Ureter (tissue), 1 donor: Measurements from ENCODE around the gene EIF4G1. TPM values are rescaled to one million over a fixed set of nuclear protein-coding genes. Genes with fewer than 3 reads are reported as not detected.

Experiments
- DNase-seq: peaks from one replicate; pipeline ENCODE4 v3.0.0-alpha.2; 2020; ENCODE audit warnings: low spot score
- total RNA-seq: library from RNA; stranded (reverse); gene quantifications from one replicate; pipeline ENCODE4 v1.2.4, GENCODE V29; 2023
- donor health status: DM: yes; HTN: yes; CAD: no.

The EIF4G1 gene
- total RNA-seq, 1 donor from 2014 or later = 351 TPM

DNA sequence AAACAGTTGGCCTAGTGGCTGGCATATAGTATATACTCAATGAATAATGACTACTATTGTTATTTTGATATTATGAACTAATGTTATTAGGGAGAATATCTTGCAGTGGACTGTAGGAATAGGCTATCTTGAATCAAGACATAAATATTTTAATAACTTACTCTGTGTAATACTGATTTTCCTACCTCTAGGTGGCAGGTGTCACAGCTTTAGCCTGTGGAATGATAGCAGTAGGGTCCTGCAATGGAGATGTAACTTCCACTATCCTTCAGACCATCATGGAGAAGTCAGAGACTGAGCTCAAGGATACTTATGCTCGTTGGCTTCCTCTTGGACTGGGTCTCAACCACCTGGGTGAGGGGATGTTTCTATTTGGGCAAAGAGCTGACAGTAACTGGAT is 8.8 kb upstream of the EIF4G1 start:
- DNase-seq = no peak

DNA sequence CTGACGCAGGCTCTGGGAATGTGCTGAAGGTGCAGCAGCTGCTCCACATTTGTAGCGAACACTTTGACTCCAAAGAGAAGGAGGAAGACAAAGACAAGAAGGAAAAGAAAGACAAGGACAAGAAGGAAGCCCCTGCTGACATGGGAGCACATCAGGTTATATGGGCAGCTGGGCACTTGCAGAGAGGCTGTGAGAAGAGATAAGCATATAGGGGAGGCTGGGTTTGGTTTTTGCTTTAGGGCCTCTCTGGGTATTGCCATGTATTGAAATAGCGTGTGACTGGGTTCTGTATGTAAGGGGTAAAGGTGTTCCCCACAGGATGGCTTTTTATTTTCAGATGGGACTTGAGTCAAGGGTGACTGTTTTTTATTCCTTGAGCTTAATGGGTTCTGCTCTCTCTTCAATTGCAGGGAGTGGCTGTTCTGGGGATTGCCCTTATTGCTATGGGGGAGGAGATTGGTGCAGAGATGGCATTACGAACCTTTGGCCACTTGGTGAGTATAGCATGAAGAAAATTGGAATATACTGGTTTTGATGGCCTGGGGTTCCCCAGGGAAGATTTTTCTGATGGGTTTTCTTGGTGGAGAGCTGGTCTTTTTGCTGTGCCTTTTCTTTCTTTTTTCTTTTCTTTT is 7.9 kb upstream of the EIF4G1 start:
- DNase-seq = no peak

DNA sequence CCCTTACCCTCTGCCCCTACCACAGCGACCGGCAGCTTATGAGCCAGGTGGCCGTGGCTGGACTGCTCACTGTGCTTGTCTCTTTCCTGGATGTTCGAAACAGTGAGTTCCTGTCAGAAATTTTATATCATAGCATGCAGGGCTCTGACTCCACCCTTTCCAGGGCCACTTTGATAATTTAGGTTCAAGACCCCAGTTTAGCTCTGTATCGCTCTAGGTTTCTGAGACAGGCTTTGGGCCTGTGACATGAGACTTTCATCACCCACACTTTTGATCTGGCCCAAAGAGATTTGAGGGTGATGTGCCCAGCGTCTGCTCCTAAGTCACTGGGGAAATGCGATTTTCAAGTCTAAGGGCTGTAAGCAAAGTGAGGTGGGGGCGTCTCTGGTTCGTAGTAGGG is 6.5 kb upstream of the EIF4G1 start:
- DNase-seq = no peak

DNA sequence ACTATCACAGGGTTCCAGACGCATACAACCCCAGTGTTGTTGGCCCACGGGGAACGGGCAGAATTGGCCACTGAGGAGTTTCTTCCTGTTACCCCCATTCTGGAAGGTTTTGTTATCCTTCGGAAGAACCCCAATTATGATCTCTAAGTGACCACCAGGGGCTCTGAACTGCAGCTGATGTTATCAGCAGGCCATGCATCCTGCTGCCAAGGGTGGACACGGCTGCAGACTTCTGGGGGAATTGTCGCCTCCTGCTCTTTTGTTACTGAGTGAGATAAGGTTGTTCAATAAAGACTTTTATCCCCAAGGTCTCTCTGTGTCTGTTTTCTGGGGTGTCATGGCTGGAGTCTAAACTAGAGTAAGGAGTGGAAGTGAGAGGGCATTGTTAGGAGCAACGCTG is 5.7 kb upstream of the EIF4G1 start:
- DNase-seq = no peak

DNA sequence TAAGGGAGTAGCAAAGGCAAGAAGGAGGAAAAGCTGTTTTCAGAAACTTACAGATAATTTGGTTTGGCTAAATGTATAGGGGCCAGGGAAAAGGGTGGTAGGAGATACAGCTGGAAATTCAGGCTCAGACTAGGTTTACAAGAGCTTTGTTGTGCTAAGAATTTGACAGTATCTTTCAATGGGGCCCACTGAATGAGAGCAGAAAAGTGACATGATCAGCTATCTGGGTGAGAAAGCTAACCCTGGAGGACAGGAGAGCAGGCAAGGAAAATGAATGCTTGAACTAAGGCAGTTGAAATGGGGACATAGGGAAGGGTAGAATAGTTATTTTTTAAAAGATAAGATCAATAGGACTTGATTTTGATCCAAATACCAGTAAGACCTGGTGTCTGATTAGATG is 2.8 kb upstream of the EIF4G1 start:
- no peak for DNase-seq

DNA sequence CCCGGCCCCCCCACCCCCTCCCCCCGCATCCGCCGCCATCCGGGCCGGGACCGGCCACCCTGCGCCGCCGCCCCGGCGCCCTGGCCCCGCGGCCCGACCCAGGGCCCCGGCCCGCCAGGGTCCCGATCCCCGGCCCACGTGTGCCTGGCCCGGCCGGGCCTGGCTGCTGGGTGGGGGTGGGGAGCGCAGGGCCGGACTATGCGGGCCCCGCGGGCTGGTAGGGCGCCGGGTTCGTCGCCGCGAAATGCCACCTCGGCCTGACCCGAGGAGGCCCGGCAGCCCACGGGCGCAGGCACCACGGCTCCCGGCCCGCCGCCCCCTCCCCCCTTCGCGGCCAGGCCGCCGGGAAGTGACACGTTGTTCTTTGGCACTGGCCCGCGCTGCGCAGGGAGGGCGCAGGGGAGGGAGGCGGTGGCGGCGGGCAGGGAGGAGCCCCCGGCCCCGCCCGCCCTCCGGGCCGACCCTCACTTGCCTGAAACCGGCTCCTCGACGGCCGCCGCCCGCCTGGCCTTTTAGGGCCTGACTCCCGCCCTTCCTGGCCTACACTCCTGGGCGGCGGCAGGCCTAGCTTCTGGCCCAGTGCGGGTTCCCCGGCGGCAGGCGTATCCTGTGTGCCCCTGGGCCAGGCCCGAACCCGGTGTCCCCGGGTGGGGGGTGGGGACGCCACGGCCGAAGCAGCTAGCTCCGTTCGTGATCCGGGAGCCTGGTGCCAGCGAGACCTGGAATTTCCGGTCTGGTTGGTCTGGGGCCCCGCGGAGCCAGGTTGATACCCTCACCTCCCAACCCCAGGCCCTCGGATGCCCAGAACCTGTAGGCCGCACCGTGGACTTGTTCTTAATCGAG is 515 bp downstream of the EIF4G1 start:
- peak; percentile 88 for DNase-seq

DNA sequence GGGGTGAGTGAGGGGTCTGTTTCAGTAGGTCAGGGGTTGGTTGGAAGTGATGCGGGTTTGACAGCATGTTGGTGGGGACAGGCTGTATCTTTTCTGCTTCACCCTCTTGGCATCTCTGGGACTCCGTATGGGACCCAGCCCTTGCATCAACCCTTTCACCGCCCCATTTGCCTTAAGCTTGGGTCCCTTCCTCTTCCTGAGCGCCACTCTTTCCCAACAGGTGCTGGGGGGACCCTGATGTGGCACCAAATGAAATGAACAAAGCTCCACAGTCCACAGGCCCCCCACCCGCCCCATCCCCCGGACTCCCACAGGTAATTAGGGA is 1.1 kb downstream of the EIF4G1 start:
- DNase-seq = no peak

DNA sequence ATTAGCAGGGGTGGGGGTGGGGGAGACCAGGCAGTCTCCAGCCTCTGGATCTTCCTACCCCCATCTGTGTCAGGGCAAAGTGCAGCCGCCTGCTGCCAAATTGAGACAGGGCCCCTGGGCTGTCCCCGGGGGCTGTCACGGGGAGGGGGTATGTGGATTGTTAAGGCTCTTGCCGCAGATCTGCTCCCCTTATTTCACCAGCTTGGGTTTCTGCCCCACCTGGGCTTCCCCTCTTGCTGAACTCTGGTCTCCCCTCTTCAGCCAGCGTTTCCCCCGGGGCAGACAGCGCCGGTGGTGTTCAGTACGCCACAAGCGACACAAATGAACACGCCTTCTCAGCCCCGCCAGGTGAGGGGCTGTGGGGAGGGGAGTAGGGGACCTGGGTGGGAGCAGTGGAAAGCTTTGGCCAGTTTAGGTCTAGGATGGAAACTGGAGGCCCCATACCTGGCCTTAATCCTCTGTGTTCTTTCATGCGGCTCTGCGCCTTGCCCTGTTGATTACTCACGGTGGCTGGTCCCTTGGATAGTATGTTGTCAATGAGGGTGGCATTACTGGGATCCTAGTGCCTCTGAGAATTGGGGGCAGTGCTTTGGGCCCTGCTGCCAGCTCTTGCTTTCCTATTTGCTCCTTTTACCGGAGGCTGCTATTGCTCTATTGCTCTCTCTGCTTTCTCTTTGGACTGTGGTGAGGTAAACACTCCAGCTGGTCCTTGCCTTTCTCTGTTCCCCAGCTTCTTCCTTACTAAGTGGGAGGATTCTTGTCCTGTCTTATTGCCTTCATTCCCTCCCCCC is 1.7 kb downstream of the EIF4G1 start:
- no peak for DNase-seq

DNA sequence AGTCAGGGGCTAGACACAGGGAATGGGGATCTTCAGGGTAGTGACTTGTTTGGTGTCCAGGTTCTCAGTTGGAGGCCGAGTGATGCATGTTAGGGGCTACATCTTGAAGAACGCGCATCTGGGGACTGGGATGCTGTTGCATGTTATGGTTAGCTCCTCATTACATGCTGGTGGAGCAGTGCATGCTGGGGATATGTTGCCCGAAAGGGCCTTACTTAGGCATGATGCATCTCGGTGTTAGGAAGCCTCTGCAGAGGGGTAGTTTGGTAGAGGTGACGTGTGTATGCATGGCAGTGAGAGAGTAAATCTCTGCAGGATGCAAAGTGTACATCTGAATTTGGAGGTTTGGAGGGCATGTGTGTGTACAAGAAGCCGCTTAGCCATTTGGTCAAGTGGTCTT is 2.4 kb downstream of the EIF4G1 start:
- DNase-seq = no peak

DNA sequence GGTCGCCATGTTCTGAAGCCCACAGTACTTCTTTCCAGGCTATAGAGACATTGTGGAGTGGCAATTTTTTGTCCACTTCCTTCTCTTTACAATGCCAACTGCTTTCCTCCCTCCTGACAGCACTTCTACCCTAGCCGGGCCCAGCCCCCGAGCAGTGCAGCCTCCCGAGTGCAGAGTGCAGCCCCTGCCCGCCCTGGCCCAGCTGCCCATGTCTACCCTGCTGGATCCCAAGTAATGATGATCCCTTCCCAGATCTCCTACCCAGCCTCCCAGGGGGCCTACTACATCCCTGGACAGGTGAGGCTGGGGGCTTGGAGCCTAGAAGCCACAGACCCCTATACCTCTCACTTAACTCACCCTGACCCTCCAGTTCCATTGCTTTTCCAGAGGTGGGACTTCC is 2.8 kb downstream of the EIF4G1 start:
- no peak for DNase-seq

DNA sequence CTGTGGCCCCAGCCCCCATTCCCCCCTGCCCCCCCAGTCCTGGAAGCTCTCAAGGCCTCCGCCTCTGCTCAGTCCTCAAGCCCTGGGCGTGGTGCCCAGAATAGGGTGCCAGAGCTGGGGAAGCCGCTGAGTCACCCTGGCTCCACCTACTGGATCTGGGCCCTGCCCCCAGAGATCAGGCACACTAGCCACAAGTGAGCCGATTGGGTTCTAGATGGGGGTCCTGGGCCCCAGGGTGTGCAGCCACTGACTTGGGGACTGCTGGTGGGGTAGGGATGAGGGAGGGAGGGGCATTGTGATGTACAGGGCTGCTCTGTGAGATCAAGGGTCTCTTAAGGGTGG is 5.7 kb downstream of the EIF4G1 start:
- DNase-seq = peak; percentile 97

DNA sequence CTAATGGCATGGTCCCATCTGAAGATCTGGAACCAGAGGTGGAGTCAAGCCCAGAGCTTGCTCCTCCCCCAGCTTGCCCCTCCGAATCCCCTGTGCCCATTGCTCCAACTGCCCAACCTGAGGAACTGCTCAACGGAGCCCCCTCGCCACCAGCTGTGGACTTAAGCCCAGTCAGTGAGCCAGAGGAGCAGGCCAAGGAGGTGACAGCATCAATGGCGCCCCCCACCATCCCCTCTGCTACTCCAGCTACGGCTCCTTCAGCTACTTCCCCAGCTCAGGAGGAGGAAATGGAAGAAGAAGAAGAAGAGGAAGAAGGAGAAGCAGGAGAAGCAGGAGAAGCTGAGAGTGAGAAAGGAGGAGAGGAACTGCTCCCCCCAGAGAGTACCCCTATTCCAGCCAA is 7.3 kb downstream of the EIF4G1 start:
- DNase-seq = no peak

DNA sequence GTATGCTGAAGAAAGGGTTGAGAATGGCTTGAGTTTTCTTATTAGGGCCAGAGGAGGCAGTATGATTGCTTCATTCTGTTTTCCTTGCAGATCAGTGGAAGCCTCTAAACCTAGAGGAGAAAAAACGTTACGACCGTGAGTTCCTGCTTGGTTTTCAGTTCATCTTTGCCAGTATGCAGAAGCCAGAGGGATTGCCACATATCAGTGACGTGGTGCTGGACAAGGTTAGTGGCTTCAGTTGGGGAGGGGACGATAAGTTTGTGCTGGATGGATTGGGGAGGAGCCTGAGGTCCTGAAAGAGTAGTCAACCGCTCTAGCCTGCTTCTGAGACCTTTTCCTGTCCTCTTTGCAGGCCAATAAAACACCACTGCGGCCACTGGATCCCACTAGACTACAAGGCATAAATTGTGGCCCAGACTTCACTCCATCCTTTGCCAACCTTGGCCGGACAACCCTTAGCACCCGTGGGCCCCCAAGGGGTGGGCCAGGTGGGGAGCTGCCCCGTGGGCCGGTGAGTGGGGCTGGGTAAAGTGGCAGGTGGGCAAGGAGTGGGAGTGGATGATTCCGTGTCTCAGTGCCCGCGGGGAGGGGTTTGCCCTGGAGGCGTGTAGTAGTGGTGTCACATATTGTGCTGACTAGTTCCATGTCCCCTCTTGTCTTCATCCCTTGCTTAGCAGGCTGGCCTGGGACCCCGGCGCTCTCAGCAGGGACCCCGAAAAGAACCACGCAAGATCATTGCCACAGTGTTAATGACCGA is 8.5 kb downstream of the EIF4G1 start:
- no peak for DNase-seq

DNA sequence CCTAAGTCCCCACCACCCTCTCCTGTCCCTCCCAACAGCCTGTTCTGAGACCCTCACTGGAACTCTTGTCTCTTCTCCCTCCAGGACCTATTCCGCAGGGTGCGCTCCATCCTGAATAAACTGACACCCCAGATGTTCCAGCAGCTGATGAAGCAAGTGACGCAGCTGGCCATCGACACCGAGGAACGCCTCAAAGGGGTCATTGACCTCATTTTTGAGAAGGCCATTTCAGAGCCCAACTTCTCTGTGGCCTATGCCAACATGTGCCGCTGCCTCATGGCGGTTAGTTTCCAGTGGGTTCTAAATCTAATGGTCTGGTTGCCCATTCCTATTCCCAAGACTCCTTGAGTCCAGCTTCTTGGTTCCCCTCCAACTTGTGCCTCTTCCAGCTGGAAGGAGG is 9.3 kb downstream of the EIF4G1 start:
- no peak for DNase-seq

DNA sequence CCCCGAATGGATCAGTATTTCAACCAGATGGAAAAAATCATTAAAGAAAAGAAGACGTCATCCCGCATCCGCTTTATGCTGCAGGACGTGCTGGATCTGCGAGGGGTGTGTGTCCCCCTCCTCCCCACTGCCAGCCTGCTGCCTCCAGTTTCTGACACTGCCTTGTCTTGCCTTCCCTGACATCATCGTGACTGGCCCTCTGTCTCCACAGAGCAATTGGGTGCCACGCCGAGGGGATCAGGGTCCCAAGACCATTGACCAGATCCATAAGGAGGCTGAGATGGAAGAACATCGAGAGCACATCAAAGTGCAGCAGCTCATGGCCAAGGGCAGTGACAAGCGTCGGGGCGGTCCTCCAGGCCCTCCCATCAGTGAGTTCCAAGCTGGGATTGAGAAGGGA is 10.9 kb downstream of the EIF4G1 start:
- no peak for DNase-seq

DNA sequence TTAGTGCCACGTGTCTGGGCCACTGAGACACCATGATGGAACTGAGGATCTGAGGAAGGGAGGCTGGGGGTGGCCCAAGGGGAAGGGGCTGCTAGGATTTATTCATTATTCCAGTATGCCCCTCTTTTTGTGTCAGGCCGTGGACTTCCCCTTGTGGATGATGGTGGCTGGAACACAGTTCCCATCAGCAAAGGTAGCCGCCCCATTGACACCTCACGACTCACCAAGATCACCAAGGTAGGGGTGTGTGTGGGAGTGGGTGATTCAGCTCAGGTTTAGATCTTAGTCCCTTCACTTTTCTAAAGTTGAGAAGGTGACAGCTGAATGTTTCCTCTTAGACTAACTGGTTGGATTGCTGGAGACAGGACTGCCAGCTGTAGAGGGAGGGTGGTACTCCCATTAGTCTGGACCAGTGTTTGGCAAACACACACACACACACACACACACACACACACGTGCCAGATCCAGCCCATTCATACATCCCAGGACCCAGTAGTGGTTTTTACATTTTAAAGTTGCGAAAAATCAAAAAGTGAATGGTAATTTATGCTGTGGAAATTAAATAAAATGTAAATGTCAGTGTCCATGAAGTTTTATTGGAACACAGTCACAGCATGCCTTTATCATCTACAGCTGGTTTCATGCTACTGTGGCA is 11.4 kb downstream of the EIF4G1 start:
- DNase-seq = no peak

DNA sequence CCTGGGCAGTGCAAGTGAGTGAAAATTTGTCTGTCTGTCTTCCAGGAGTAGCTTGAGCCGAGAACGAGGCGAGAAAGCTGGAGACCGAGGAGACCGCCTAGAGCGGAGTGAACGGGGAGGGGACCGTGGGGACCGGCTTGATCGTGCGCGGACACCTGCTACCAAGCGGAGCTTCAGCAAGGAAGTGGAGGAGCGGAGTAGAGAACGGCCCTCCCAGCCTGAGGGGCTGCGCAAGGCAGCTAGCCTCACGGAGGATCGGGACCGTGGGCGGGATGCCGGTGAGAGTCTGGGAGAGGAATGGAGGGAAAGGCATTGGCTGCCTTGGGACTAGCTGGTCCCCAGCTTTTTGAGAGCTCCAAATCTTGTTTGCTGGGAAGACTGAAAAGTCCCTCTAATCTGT is 12.8 kb downstream of the EIF4G1 start:
- DNase-seq = no peak

DNA sequence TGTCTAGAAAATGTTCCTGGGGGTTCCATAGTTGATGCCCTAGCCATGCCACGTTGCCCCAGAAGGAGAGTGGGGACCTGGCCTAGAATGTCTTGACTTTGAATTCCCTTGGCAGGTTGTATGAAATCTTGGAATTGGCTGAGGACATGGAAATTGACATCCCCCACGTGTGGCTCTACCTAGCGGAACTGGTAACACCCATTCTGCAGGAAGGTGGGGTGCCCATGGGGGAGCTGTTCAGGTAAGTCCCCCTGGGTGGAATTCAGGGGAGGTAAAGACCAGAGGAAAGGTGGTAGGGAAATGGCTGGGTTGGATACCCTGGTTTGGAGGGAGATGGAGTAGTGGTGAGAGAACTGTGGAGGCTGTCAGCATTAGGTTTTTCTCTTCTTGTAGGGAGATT is 14.1 kb downstream of the EIF4G1 start:
- DNase-seq = no peak

DNA sequence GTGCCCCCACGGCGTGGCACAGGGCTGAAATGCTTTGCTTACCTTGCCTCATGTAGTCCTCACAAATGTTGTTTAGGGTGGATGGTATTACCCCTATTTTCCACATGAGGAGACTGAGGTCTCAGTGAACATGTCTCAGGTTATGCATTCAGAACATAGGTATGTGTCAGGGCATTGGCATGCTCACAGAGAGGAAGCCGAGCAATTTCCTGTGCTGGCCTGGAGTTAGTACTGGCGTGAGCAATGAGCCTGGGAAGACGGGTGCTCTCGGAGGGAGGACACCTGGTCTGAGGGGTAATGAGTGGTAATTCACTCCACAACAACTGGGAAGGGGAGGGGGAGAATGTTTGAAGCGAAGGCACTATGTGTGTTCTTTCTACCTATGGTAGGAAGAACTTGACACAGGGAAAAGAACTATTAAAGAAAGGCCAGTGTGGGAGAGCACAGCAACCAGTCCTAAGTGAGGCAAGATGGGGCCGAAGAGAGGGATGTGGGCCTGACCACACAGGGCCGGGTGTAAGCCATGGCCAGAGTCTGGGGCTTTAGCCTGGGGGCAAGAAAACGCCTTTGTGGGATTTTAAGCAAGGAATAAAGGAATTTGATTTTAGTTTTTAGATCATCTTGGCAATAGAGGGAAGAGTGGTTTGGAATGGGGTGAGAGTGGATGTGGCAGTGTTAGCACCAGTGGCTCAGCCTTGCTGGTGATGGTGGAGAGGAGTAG is 18.1 kb downstream of the EIF4G1 start:
- no peak for DNase-seq

DNA sequence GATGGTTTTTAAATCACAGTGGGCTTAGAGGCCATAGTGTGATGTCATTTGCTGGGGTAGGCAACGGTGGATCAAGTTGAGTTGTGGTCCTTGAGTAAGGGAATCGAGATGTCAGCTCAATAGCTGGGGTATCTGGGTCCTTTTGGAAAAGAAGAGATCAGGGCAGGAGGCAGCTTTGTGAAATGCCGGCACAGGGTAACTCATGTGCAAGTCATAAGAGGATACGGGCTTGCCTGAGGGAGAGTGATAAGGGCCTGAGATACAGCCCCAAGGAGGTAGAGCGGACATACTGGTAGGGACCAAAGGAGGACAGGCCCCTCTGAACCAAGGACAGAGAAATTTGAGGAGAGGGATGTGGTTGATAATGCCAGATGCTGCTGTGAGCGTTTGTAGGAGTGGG is 18.8 kb downstream of the EIF4G1 start:
- DNase-seq = no peak

DNA sequence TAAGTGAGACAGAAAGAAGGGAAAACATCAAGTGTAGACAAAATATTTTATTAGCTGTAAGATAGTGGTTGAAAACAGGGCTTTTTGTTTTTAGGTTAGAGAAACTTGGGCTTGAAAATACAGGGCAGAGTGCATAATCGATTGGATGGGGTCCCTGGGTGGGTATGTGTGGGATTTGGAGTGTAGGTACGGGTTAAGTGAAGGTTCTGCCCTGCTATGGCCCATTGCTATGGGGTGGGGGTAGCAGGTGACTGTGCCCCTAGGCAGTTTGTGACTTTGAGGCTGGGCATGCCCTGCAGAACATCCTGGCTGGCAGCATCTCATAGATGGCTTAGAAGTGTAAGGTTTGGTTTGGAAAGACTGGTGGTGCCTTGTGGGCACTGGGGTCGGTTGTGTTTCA is 19.3 kb downstream of the EIF4G1 start:
- DNase-seq = no peak
